Measurements from ENCODE around the gene VNN1. TPM values are rescaled to one million over a fixed set of nuclear protein-coding genes. Genes with fewer than 3 reads are reported as not detected.
"Not testable (repeated sequence)": the region's sequence is repeated elsewhere in the genome, so short reads cannot be mapped to it uniquely, and the experiment has no call there.

The VNN1 gene
- total RNA-seq, 1 experiment from 2014 or later = 1.6 TPM

- Histone ChIP-seq H3K36me3 (ENCODE audit: low read depth) (no peaks in the 10 kb centered on the region), H3K9me3 (ENCODE audit: insufficient read depth, low read depth) (peaks cover 10% of the 10 kb centered on the region; the same call in 1 of the 2 replicates), H3K27me3 (ENCODE audit: insufficient read depth, low read depth) (no peaks in the 10 kb centered on the region), H2AFZ (peak overlapping the region; percentile 55), H3K4me2 (0 out of 2 replicates have a peak overlapping the region, but pooled peaks have one; percentile 4), H4K20me1 (ENCODE audit: insufficient read depth) (no peaks in the 10 kb centered on the region), H3K9me2 (ENCODE audit: insufficient read depth) (no peaks in the 10 kb centered on the region), H3K79me2 (ENCODE audit: low read depth) (no peaks in the 10 kb centered on the region), H3K4me3 (no peak overlapping the region), H3K27ac (peak overlapping the region; percentile 48), H3F3A (ENCODE audit: insufficient read depth, low read depth) (peaks cover 7% of the 10 kb centered on the region; the same call in 1 of the 2 replicates), H3K4me1 (replicated peaks; ENCODE audit: insufficient read depth) (peaks cover 26% of the 10 kb centered on the region)
- peak in 1 of 2 experiments; percentile 65 for DNase-seq
- BruUV-seq (replicated peaks) = no TSS peak
- intact Hi-C loops (cut with micrococcal nuclease; ENCODE audit: unreplicated experiment) = no loop called here
- ChIA-PET POLR2A (ENCODE audit: unreplicated experiment) (interaction anchor here (0.6 kb wide), 2 partner anchors 23 to 27 kb away, joined by 3 to 4 read pairs; no protein-coding TSS in a partner anchor), CTCF (no interaction called here)
- TF ChIP-seq EZH2 (IDR thresholded peaks at IDR 0.05; ENCODE audit: low read depth) (no peak), CTCF (conservative IDR thresholded peaks at IDR 0.05) (no peak)
These were observed 65.5 kb downstream of the VNN1 start for GRCh38 chr6:132648356-132648755.

GRCh38 chr6:132643547-132643946 is 70.3 kb downstream of the VNN1 start:
- no peak overlapping the region for H3K4me3 ChIP-seq
- H3K79me2 ChIP-seq (ENCODE audit: low read depth) = no peaks in the 10 kb centered on the region
- H4K20me1 ChIP-seq (ENCODE audit: insufficient read depth) = no peaks in the 10 kb centered on the region
- no peaks in the 10 kb centered on the region for H3K27me3 ChIP-seq (ENCODE audit: insufficient read depth, low read depth)
- H3K4me2 ChIP-seq = no peak overlapping the region
- no peak for DNase-seq
- peaks cover 6% of the 10 kb centered on the region; the same call in 1 of the 2 replicates for H3F3A ChIP-seq (ENCODE audit: insufficient read depth, low read depth)
- no peak overlapping the region for H3K27ac ChIP-seq
- POLR2A ChIA-PET (ENCODE audit: unreplicated experiment) = no interaction called here
- no TSS peak for BruUV-seq (replicated peaks)
- H3K4me1 ChIP-seq (replicated peaks; ENCODE audit: insufficient read depth) = peaks cover 8% of the 10 kb centered on the region
- peaks cover 4% of the 10 kb centered on the region; the same call in 1 of the 2 replicates for H3K9me3 ChIP-seq (ENCODE audit: insufficient read depth, low read depth)
- no peaks in the 10 kb centered on the region for H3K36me3 ChIP-seq (ENCODE audit: low read depth)
- no peak overlapping the region for H2AFZ ChIP-seq
- CTCF ChIA-PET = no interaction called here
- TF ChIP-seq EZH2 (IDR thresholded peaks at IDR 0.05; ENCODE audit: low read depth) = no peak
- TF ChIP-seq CTCF (conservative IDR thresholded peaks at IDR 0.05) = no peak
- intact Hi-C loops (cut with micrococcal nuclease; ENCODE audit: unreplicated experiment) = no loop called here
- H3K9me2 ChIP-seq (ENCODE audit: insufficient read depth) = no peaks in the 10 kb centered on the region

GRCh38 chr6:132637135-132637534 is 76.7 kb downstream of the VNN1 start:
- H3K4me3 ChIP-seq; H3K36me3 ChIP-seq (ENCODE audit: low read depth); H4K20me1 ChIP-seq (ENCODE audit: insufficient read depth); H3K27me3 ChIP-seq (ENCODE audit: insufficient read depth, low read depth); BruUV-seq (replicated peaks); H3K9me3 ChIP-seq (ENCODE audit: insufficient read depth, low read depth); H3F3A ChIP-seq (ENCODE audit: insufficient read depth, low read depth); intact Hi-C loops (cut with micrococcal nuclease; ENCODE audit: unreplicated experiment); H3K9me2 ChIP-seq (ENCODE audit: insufficient read depth); H3K4me2 ChIP-seq; H3K79me2 ChIP-seq (ENCODE audit: low read depth); H3K27ac ChIP-seq; H3K4me1 ChIP-seq (replicated peaks; ENCODE audit: insufficient read depth); DNase-seq; H2AFZ ChIP-seq; POLR2A ChIA-PET (ENCODE audit: unreplicated experiment); CTCF ChIA-PET: not testable (repeated sequence)

- BruUV-seq (replicated peaks); H2AFZ ChIP-seq; H4K20me1 ChIP-seq (ENCODE audit: insufficient read depth); H3K27ac ChIP-seq; intact Hi-C loops (cut with micrococcal nuclease; ENCODE audit: unreplicated experiment); CTCF ChIA-PET; H3K4me1 ChIP-seq (replicated peaks; ENCODE audit: insufficient read depth); H3K4me3 ChIP-seq; H3F3A ChIP-seq (ENCODE audit: insufficient read depth, low read depth); POLR2A ChIA-PET (ENCODE audit: unreplicated experiment); H3K27me3 ChIP-seq (ENCODE audit: insufficient read depth, low read depth); DNase-seq; H3K36me3 ChIP-seq (ENCODE audit: low read depth); H3K4me2 ChIP-seq; H3K9me2 ChIP-seq (ENCODE audit: insufficient read depth); H3K79me2 ChIP-seq (ENCODE audit: low read depth); H3K9me3 ChIP-seq (ENCODE audit: insufficient read depth, low read depth): not testable (repeated sequence)
These were observed 77.9 kb downstream of the VNN1 start for GRCh38 chr6:132635906-132636305.

GRCh38 chr6:132635288-132635687 is 78.6 kb downstream of the VNN1 start:
- H3K79me2 ChIP-seq (ENCODE audit: low read depth); CTCF ChIA-PET; H3K4me2 ChIP-seq: not testable (repeated sequence)

More at GRCh38 chr6:132635288-132635687, 78.6 kb downstream of the VNN1 start:
- H4K20me1 ChIP-seq (ENCODE audit: insufficient read depth); H3F3A ChIP-seq (ENCODE audit: insufficient read depth, low read depth); POLR2A ChIA-PET (ENCODE audit: unreplicated experiment); DNase-seq; H3K27ac ChIP-seq; H2AFZ ChIP-seq; BruUV-seq (replicated peaks); H3K9me2 ChIP-seq (ENCODE audit: insufficient read depth); H3K27me3 ChIP-seq (ENCODE audit: insufficient read depth, low read depth); H3K36me3 ChIP-seq (ENCODE audit: low read depth); intact Hi-C loops (cut with micrococcal nuclease; ENCODE audit: unreplicated experiment); H3K4me1 ChIP-seq (replicated peaks; ENCODE audit: insufficient read depth); H3K9me3 ChIP-seq (ENCODE audit: insufficient read depth, low read depth); H3K4me3 ChIP-seq: not testable (repeated sequence)
